Caco-2 (cell line): ENCODE measurements around the gene GLIS1. TPM values are rescaled to one million over a fixed set of nuclear protein-coding genes. Genes with fewer than 3 reads are reported as not detected.

Source experiments
- BruUV-seq: library from RNA; stranded (reverse); fragments of 400-500 nt; replicated peaks from 2 replicates; lab custom pipeline; 2021; lab: Mats Ljungman, UMichigan
- CTCF ChIA-PET: fragments of 300-600 bp; sonication (Branson Sonifier 250); formaldehyde crosslinking; loops from one replicate; lab custom pipeline; 2022; ENCODE audit warnings: antibody characterized with exemption; lab: Charles Lee
- POLR2A ChIA-PET: fragments of 300-600 bp; sonication (Branson Sonifier 250); formaldehyde crosslinking; loops from one replicate; lab custom pipeline; 2022; ENCODE audit warnings: antibody characterized with exemption; lab: Charles Lee
- DNase-seq, 2 experiments: peaks; one replicate each; pipeline versions ENCODE4 v3.0.0 to v3.0.0-alpha.2; 2020 to 2022
- H3K27me3 ChIP-seq: replicated peaks from 2 replicates; pipeline ENCODE4 v1.6.0; 2011; ENCODE audit warnings: low read length; ENCODE audit not compliant: control insufficient read depth, insufficient read depth
- H3K36me3 ChIP-seq: 2 replicates; pipeline ENCODE4 v1.5.1; 2011; ENCODE audit warnings: low read length; ENCODE audit not compliant: control insufficient read depth, insufficient read depth
- H3K4me1 ChIP-seq: fragments of 250-450 bp; sonication (Bioruptor Pico); 2 replicates; pipeline ENCODE4 v1.5.1; 2020; ENCODE audit warnings: mild to moderate bottlenecking
- H3K4me3 ChIP-seq: 2 replicates; pipeline ENCODE4 v1.5.1; 2011; ENCODE audit warnings: low read depth, mild to moderate bottlenecking, control low read depth, low read length
- H3K9me3 ChIP-seq: fragments of 250-450 bp; sonication (Bioruptor Pico); 2 replicates; pipeline ENCODE4 v1.5.1; 2020; ENCODE audit warnings: mild to moderate bottlenecking, moderate library complexity
- H3K27ac Mint-ChIP-seq: one replicate; pipeline ENCODE4 v1.8.0; 2022; ENCODE audit warnings: mixed read lengths; ENCODE audit not compliant: unreplicated experiment
- H3K27me3 Mint-ChIP-seq: one replicate; pipeline ENCODE4 v1.8.0; 2022; ENCODE audit warnings: mixed read lengths; ENCODE audit not compliant: insufficient read depth, unreplicated experiment
- H3K36me3 Mint-ChIP-seq: one replicate; pipeline ENCODE4 v1.8.0; 2022; ENCODE audit warnings: mild to moderate bottlenecking, mixed read lengths; ENCODE audit not compliant: insufficient read depth, unreplicated experiment
- H3K4me1 Mint-ChIP-seq: one replicate; pipeline ENCODE4 v1.8.0; 2022; ENCODE audit warnings: low read depth, mixed read lengths; ENCODE audit not compliant: unreplicated experiment
- H3K4me3 Mint-ChIP-seq: one replicate; pipeline ENCODE4 v1.8.0; 2022; ENCODE audit warnings: mild to moderate bottlenecking, moderate library complexity, mixed read lengths; ENCODE audit not compliant: unreplicated experiment
- H3K9me3 Mint-ChIP-seq: one replicate; pipeline ENCODE4 v1.8.0; 2022; ENCODE audit warnings: mixed read lengths; ENCODE audit not compliant: unreplicated experiment
- intact Hi-C: fragments of 100-400 bp; cut with micrococcal nuclease; formaldehyde crosslinking; loops from one replicate; pipeline ENCODE4 v1.10.0; 2022; ENCODE audit not compliant: unreplicated experiment
- total RNA-seq: library from RNA; stranded (reverse); gene quantifications from 2 replicates; pipeline ENCODE4 v1.2.3, GENCODE V29; 2022
- TF ChIP-seq, protein P1 (sequence below), 2 experiments: fragments of 200-600 bp in 1 of 2; IDR thresholded peaks; 1 replicate in 1 of 2; 2 replicates in 1 of 2; pipeline versions ENCODE4 v1.5.1 to v1.8.0; 2011 to 2022; ENCODE audit warnings: antibody characterized with exemption in 1 of 2, control low read depth in 1 of 2, inconsistent platforms in 1 of 2, low read depth in 1 of 2, low read length in 1 of 2, mild to moderate bottlenecking in 1 of 2, moderate library complexity in 1 of 2; ENCODE audit not compliant: insufficient read depth in 1 of 2, severe bottlenecking in 1 of 2, unreplicated experiment in 1 of 2

GLIS1 gene
- total RNA-seq, 1 experiment from 2014 or later, result not detected

DNA sequence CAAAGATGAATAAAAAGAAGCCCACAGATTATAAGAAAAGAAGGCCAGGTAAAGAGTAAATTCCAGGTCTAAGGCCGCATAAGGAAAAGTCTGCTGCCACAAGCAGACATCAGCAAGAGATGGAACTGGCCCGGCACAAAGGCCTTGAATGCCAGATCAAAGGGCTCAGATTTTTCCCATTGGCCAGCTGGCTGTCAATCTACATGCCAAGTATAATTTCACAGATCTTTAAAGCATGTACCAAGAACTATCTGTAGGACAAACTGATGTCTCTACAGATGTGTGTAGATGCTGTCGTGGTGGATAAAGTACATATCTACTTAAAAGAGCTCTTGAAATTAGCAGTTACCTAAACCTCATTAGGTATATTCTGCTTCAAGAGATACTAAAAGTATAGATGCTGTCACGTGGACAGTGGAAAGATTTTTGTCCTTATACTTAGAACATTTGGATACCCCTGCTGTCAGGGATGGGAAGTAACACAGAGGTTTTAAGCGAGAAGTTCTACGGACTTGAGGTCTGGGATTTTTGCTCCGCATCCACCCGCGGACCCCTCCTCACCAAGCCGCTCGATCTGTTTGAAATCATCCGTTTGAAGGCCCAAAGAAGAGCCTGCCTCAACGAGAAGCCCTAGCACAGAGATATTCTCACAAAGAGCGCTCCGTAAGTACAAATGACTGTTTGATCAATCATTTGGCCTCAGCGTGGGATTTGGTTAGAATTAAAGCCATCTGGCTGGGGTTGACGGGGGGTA lies 10.1 kb downstream of the GLIS1 start:
- BruUV-seq, result no TSS peak
- peaks cover 4% of the 10 kb centered on the region for H3K27me3 Mint-ChIP-seq
- no peaks in the 10 kb centered on the region for H3K9me3 Mint-ChIP-seq
- no peak overlapping the region for H3K4me3 Mint-ChIP-seq
- DNase-seq, result no peak
- H3K4me1 Mint-ChIP-seq, result no peaks in the 10 kb centered on the region
- Histone ChIP-seq H3K9me3 (no peaks in the 10 kb centered on the region), H3K4me3 (no peak overlapping the region), H3K36me3 (no peaks in the 10 kb centered on the region), H3K4me1 (no peaks in the 10 kb centered on the region), H3K27me3 (no peaks in the 10 kb centered on the region)
- intact Hi-C loops, result no loop called here
- POLR2A ChIA-PET, result no interaction called here
- no peaks in the 10 kb centered on the region for H3K36me3 Mint-ChIP-seq
- H3K27ac Mint-ChIP-seq, result no peak overlapping the region
- TF ChIP-seq, protein P1, sequence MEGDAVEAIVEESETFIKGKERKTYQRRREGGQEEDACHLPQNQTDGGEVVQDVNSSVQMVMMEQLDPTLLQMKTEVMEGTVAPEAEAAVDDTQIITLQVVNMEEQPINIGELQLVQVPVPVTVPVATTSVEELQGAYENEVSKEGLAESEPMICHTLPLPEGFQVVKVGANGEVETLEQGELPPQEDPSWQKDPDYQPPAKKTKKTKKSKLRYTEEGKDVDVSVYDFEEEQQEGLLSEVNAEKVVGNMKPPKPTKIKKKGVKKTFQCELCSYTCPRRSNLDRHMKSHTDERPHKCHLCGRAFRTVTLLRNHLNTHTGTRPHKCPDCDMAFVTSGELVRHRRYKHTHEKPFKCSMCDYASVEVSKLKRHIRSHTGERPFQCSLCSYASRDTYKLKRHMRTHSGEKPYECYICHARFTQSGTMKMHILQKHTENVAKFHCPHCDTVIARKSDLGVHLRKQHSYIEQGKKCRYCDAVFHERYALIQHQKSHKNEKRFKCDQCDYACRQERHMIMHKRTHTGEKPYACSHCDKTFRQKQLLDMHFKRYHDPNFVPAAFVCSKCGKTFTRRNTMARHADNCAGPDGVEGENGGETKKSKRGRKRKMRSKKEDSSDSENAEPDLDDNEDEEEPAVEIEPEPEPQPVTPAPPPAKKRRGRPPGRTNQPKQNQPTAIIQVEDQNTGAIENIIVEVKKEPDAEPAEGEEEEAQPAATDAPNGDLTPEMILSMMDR (IDR thresholded peaks at IDR 0.05; ENCODE audit: insufficient read depth in 1 of 2, low read depth in 1 of 2, low read length in 1 of 2, severe bottlenecking in 1 of 2, unreplicated experiment in 1 of 2), result no peak
- CTCF ChIA-PET, result no interaction called here

GRCh38 chr1:53728196-53728595 lies 10.8 kb downstream of the GLIS1 start:
- Mint-ChIP-seq H3K9me3 (no peaks in the 10 kb centered on the region), H3K36me3 (no peaks in the 10 kb centered on the region), H3K4me3 (no peak overlapping the region), H3K4me1 (no peaks in the 10 kb centered on the region), H3K27me3 (no peaks in the 10 kb centered on the region), H3K27ac (no peak overlapping the region)
- Histone ChIP-seq H3K27me3 (no peaks in the 10 kb centered on the region), H3K4me1 (no peaks in the 10 kb centered on the region), H3K36me3 (no peaks in the 10 kb centered on the region), H3K4me3 (no peak overlapping the region), H3K9me3 (no peaks in the 10 kb centered on the region)
- POLR2A ChIA-PET, result no interaction called here
- CTCF ChIA-PET, result no interaction called here
- DNase-seq, result no peak
- TF ChIP-seq, protein P1 (IDR thresholded peaks at IDR 0.05; ENCODE audit: insufficient read depth in 1 of 2, low read depth in 1 of 2, low read length in 1 of 2, severe bottlenecking in 1 of 2, unreplicated experiment in 1 of 2), result no peak
- intact Hi-C loops, result no loop called here
- no TSS peak for BruUV-seq

GRCh38 chr1:53727461-53728092 lies 11.4 kb downstream of the GLIS1 start:
- CTCF ChIA-PET, result no interaction called here

More at GRCh38 chr1:53727461-53728092, 11.4 kb downstream of the GLIS1 start:
- Histone ChIP-seq H3K4me1 (no peaks in the 10 kb centered on the region), H3K27me3 (no peaks in the 10 kb centered on the region), H3K4me3 (no peak overlapping the region), H3K36me3 (no peaks in the 10 kb centered on the region), H3K9me3 (no peaks in the 10 kb centered on the region)
- intact Hi-C loops, result no loop called here
- no TSS peak for BruUV-seq
- H3K9me3 Mint-ChIP-seq, result no peaks in the 10 kb centered on the region
- H3K36me3 Mint-ChIP-seq, result no peaks in the 10 kb centered on the region
- TF ChIP-seq, protein P1 (IDR thresholded peaks at IDR 0.05; ENCODE audit: insufficient read depth in 1 of 2, low read depth in 1 of 2, low read length in 1 of 2, severe bottlenecking in 1 of 2, unreplicated experiment in 1 of 2), result no peak
- POLR2A ChIA-PET, result no interaction called here
- no peak for DNase-seq
- no peak overlapping the region for H3K27ac Mint-ChIP-seq
- H3K4me1 Mint-ChIP-seq, result no peaks in the 10 kb centered on the region
- no peaks in the 10 kb centered on the region for H3K27me3 Mint-ChIP-seq
- H3K4me3 Mint-ChIP-seq, result no peak overlapping the region
